DND-41 (cell line): Measurements from ENCODE around the gene FREY1.

Experiments
- CTCF ChIP-seq: IDR thresholded peaks from 2 replicates; pipeline ENCODE4 v1.5.1; 2012; ENCODE audit warnings: borderline replicate concordance, low read length, moderate library complexity, mild to moderate bottlenecking; ENCODE audit not compliant: poor library complexity, severe bottlenecking; ENCODE audit errors: extremely low read depth
- EZH2 ChIP-seq: IDR thresholded peaks from 3 replicates; pipeline ENCODE4 v1.6.1; 2012; ENCODE audit warnings: borderline replicate concordance, low read depth, mild to moderate bottlenecking, moderate library complexity, low read length, inconsistent platforms; ENCODE audit not compliant: severe bottlenecking

- TF ChIP-seq CTCF = no peak
- TF ChIP-seq EZH2 = no peak
Observed at GRCh38 chr11:45926001-45926401, 18.9 kb upstream of the FREY1 start.
